Liver (tissue), 9 donors: Measurements from ENCODE around the gene MVP. TPM values are rescaled to one million over a fixed set of nuclear protein-coding genes. Genes with fewer than 3 reads are reported as not detected.

Source experiments
- DNase-seq: peaks from one replicate; pipeline ENCODE4 v3.0.0-alpha.2; 2017; ENCODE audit warnings: low spot score
- H3K27ac ChIP-seq, 2 donors: one replicate each; pipeline ENCODE4 v1.7.0; 2013; ENCODE audit warnings: inconsistent platforms in 2 of 2, low read length in 2 of 2, control low read depth in 1 of 2, low read depth in 1 of 2, mild to moderate bottlenecking in 1 of 2
- H3K27me3 ChIP-seq, 4 donors: one replicate each; pipeline versions ENCODE4 v1.6.1 to v1.7.0; 2013; ENCODE audit warnings: low read length in 3 of 4, inconsistent platforms in 1 of 4, mild to moderate bottlenecking in 1 of 4, moderate library complexity in 1 of 4; ENCODE audit not compliant: control insufficient read depth in 4 of 4, insufficient read depth in 4 of 4
- H3K36me3 ChIP-seq, 4 donors: one replicate each; pipeline versions ENCODE4 v1.6.1 to v1.7.0; 2013; ENCODE audit warnings: low read length in 3 of 4, mild to moderate bottlenecking in 3 of 4, low read depth in 1 of 4, moderate library complexity in 1 of 4; ENCODE audit not compliant: control insufficient read depth in 4 of 4, insufficient read depth in 3 of 4
- H3K4me1 ChIP-seq, 4 donors: one replicate each; pipeline versions ENCODE4 v1.6.1 to v1.7.0; 2013; ENCODE audit warnings: low read length in 3 of 4, mild to moderate bottlenecking in 3 of 4, moderate library complexity in 1 of 4; ENCODE audit not compliant: control insufficient read depth in 4 of 4, insufficient read depth in 4 of 4
- H3K4me3 ChIP-seq, 3 donors: one replicate each; pipeline versions ENCODE4 v1.6.1 to v1.7.0; 2013; ENCODE audit warnings: low read length in 3 of 3, control low read depth in 1 of 3, low read depth in 1 of 3, mild to moderate bottlenecking in 1 of 3
- H3K9ac ChIP-seq, 2 donors: one replicate each; pipeline ENCODE4 v1.7.0; 2013; ENCODE audit warnings: low read length in 2 of 2, mild to moderate bottlenecking in 2 of 2, moderate library complexity in 2 of 2, control low read depth in 1 of 2, low read depth in 1 of 2
- H3K9me3 ChIP-seq, 4 donors: one replicate each; pipeline versions ENCODE4 v1.6.1 to v1.7.0; 2013; ENCODE audit warnings: low read length in 3 of 4; ENCODE audit not compliant: control insufficient read depth in 4 of 4
- ATF3 ChIP-seq: IDR thresholded peaks from 2 replicates; pipeline ENCODE4 v1.6.1; 2016; ENCODE audit warnings: antibody characterized with exemption
- EGR1 ChIP-seq, 2 donors: IDR thresholded peaks; 2 replicates each; pipeline ENCODE4 v1.6.1; 2016 to 2018; ENCODE audit warnings: antibody characterized with exemption in 2 of 2, low read depth in 2 of 2
- FOXA1 ChIP-seq: IDR thresholded peaks from 2 replicates; pipeline ENCODE4 v1.6.1; 2016; ENCODE audit warnings: antibody characterized with exemption
- FOXA2 ChIP-seq: IDR thresholded peaks from 2 replicates; pipeline ENCODE4 v1.6.1; 2016; ENCODE audit warnings: antibody characterized with exemption
- GABPA ChIP-seq, 2 donors: IDR thresholded peaks in 1 of 2; conservative IDR thresholded peaks in 1 of 2; 2 replicates each; pipeline ENCODE4 v1.6.1; 2016; ENCODE audit warnings: antibody characterized with exemption in 2 of 2, mild to moderate bottlenecking in 1 of 2, moderate library complexity in 1 of 2
- HNF4A ChIP-seq, 2 donors: conservative IDR thresholded peaks; 2 replicates each; pipeline ENCODE4 v1.6.1; 2016; ENCODE audit warnings: antibody characterized with exemption in 2 of 2, mild to moderate bottlenecking in 2 of 2
- HNF4G ChIP-seq: IDR thresholded peaks from 2 replicates; pipeline ENCODE4 v1.6.1; 2016; ENCODE audit warnings: antibody characterized with exemption
- JUND ChIP-seq, 2 donors: IDR thresholded peaks; 2 replicates each; pipeline ENCODE4 v1.6.1; 2016; ENCODE audit warnings: antibody characterized with exemption in 2 of 2
- NR2F2 ChIP-seq: IDR thresholded peaks from 2 replicates; pipeline ENCODE4 v1.6.1; 2016; ENCODE audit warnings: antibody characterized with exemption
- RAD21 ChIP-seq, 2 donors: IDR thresholded peaks; 2 replicates each; pipeline ENCODE4 v1.6.1; 2016; ENCODE audit warnings: antibody characterized with exemption in 2 of 2, mild to moderate bottlenecking in 2 of 2
- RXRA ChIP-seq, 2 donors: IDR thresholded peaks; 2 replicates each; pipeline ENCODE4 v1.6.1; 2017 to 2018; ENCODE audit warnings: antibody characterized with exemption in 2 of 2, mild to moderate bottlenecking in 1 of 2
- SP1 ChIP-seq: IDR thresholded peaks from 2 replicates; pipeline ENCODE4 v1.6.1; 2018; ENCODE audit warnings: antibody characterized with exemption, mild to moderate bottlenecking
- TAF1 ChIP-seq: conservative IDR thresholded peaks from 2 replicates; pipeline ENCODE4 v1.6.1; 2016; ENCODE audit warnings: antibody characterized with exemption, mild to moderate bottlenecking
- YY1 ChIP-seq: IDR thresholded peaks from 2 replicates; pipeline ENCODE4 v1.6.1; 2016; ENCODE audit warnings: antibody characterized with exemption, mild to moderate bottlenecking
- WGBS: extraction: QIAGEN DNeasy Blood & Tissue Kit; methylation state at CpG from one replicate; pipeline ENCODE4 v1.1.7; 2013; 5-methylcytosine and 5-hydroxymethylcytosine counted together
- polyA plus RNA-seq, 2 donors: library from polyadenylated mRNA; stranded (reverse) in 1 of 2; unstranded in 1 of 2; fragments of 200-250 nt in 1 of 2; fragments of >200 nt in 1 of 2; fragmentation: Nextera tagmentation in 1 of 2; extraction: Ambion mirVana in 1 of 2; gene quantifications; one replicate each; pipeline versions ENCODE4 v1.2.1 to v1.2.3, GENCODE V29; 2013 to 2015
- total RNA-seq, 2 donors: library from RNA; depleted of rRNA; stranded (reverse); fragments of >200 nt; gene quantifications; one replicate each; pipeline ENCODE4 v1.2.3, GENCODE V29; 2014
- TF ChIP-seq, protein P1 (sequence below): fragments of 150-350 bp; IDR thresholded peaks from 2 replicates; pipeline ENCODE4 v1.5.1; 2017; ENCODE audit warnings: improper control_type of control experiment, low read depth, low read length; ENCODE audit not compliant: missing input control
- TF ChIP-seq, protein P2 (sequence below): IDR thresholded peaks from 2 replicates; pipeline ENCODE4 v1.6.1; 2016; ENCODE audit warnings: antibody characterized with exemption
- TF ChIP-seq, protein P3 (sequence below): IDR thresholded peaks from 2 replicates; pipeline ENCODE4 v1.6.1; 2016; ENCODE audit warnings: antibody characterized with exemption, mild to moderate bottlenecking
- TF ChIP-seq, protein P4 (sequence below): IDR thresholded peaks from 2 replicates; pipeline ENCODE4 v1.6.1; 2016; ENCODE audit warnings: antibody characterized with exemption
- donor health status: healthy.
- donor health status: healthy.
- donor health status: healthy.
- donor health status: healthy.
- donor health status: healthy.

MVP gene
- total and polyA plus RNA-seq, 4 donors: 30.7 to 78.4 (median 50.7) TPM

GRCh38 chr16:29811896-29812665 lies 8.2 kb upstream of the MVP start, which contains the start of gene PRRT2:
Gene PRRT2 (plus strand): TSS chr16:29812193. CDS start chr16:29813055, 862 bp downstream.
- DNase-seq: no peak
- Histone ChIP-seq H3K4me3 (peak within 1 kb of the TSS; percentile 38 to 51 (median 46)), H3K9me3 (no peaks in the 10 kb centered on the region), H3K27me3 (no peaks in the 10 kb centered on the region), H3K9ac (peak within 1 kb of the TSS in 1 of 2 donors; percentile 80), H3K27ac (peak within 1 kb of the TSS; percentile 85 to 88), H3K36me3 (peaks cover 2 to 10% (median 4%) of the 10 kb centered on the region in 4 donors), H3K4me1 (peaks cover 19 to 59% (median 37%) of the 10 kb centered on the region in 4 donors)
- 8% methylated on average over 69 of the region's 69 CpGs for WGBS
- TF ChIP-seq, protein P1, sequence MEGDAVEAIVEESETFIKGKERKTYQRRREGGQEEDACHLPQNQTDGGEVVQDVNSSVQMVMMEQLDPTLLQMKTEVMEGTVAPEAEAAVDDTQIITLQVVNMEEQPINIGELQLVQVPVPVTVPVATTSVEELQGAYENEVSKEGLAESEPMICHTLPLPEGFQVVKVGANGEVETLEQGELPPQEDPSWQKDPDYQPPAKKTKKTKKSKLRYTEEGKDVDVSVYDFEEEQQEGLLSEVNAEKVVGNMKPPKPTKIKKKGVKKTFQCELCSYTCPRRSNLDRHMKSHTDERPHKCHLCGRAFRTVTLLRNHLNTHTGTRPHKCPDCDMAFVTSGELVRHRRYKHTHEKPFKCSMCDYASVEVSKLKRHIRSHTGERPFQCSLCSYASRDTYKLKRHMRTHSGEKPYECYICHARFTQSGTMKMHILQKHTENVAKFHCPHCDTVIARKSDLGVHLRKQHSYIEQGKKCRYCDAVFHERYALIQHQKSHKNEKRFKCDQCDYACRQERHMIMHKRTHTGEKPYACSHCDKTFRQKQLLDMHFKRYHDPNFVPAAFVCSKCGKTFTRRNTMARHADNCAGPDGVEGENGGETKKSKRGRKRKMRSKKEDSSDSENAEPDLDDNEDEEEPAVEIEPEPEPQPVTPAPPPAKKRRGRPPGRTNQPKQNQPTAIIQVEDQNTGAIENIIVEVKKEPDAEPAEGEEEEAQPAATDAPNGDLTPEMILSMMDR: no peak
- TF ChIP-seq, protein P2, sequence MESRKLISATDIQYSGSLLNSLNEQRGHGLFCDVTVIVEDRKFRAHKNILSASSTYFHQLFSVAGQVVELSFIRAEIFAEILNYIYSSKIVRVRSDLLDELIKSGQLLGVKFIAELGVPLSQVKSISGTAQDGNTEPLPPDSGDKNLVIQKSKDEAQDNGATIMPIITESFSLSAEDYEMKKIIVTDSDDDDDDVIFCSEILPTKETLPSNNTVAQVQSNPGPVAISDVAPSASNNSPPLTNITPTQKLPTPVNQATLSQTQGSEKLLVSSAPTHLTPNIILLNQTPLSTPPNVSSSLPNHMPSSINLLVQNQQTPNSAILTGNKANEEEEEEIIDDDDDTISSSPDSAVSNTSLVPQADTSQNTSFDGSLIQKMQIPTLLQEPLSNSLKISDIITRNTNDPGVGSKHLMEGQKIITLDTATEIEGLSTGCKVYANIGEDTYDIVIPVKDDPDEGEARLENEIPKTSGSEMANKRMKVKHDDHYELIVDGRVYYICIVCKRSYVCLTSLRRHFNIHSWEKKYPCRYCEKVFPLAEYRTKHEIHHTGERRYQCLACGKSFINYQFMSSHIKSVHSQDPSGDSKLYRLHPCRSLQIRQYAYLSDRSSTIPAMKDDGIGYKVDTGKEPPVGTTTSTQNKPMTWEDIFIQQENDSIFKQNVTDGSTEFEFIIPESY: no peak
- TF ChIP-seq SP1 (no peak), FOXA2 (no peak), NR2F2 (no peak), JUND (IDR thresholded peaks at IDR 0.05) (no peak), ATF3 (no peak), FOXA1 (no peak), RAD21 (IDR thresholded peaks at IDR 0.05) (no peak), HNF4G (no peak), YY1 (no peak), RXRA (IDR thresholded peaks at IDR 0.05) (no peak), GABPA (IDR thresholded peaks at IDR 0.05 in 1 of 2, conservative IDR thresholded peaks at IDR 0.05 in 1 of 2) (no peak), EGR1 (IDR thresholded peaks at IDR 0.05; ENCODE audit: low read depth in 2 of 2) (no peak), TAF1 (no peak), HNF4A (conservative IDR thresholded peaks at IDR 0.05) (no peak)
- TF ChIP-seq, protein P3, sequence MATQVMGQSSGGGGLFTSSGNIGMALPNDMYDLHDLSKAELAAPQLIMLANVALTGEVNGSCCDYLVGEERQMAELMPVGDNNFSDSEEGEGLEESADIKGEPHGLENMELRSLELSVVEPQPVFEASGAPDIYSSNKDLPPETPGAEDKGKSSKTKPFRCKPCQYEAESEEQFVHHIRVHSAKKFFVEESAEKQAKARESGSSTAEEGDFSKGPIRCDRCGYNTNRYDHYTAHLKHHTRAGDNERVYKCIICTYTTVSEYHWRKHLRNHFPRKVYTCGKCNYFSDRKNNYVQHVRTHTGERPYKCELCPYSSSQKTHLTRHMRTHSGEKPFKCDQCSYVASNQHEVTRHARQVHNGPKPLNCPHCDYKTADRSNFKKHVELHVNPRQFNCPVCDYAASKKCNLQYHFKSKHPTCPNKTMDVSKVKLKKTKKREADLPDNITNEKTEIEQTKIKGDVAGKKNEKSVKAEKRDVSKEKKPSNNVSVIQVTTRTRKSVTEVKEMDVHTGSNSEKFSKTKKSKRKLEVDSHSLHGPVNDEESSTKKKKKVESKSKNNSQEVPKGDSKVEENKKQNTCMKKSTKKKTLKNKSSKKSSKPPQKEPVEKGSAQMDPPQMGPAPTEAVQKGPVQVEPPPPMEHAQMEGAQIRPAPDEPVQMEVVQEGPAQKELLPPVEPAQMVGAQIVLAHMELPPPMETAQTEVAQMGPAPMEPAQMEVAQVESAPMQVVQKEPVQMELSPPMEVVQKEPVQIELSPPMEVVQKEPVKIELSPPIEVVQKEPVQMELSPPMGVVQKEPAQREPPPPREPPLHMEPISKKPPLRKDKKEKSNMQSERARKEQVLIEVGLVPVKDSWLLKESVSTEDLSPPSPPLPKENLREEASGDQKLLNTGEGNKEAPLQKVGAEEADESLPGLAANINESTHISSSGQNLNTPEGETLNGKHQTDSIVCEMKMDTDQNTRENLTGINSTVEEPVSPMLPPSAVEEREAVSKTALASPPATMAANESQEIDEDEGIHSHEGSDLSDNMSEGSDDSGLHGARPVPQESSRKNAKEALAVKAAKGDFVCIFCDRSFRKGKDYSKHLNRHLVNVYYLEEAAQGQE: no peak
- TF ChIP-seq, protein P4, sequence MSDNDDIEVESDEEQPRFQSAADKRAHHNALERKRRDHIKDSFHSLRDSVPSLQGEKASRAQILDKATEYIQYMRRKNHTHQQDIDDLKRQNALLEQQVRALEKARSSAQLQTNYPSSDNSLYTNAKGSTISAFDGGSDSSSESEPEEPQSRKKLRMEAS: no peak
